ENCODE data around the gene KLHL36. TPM values are rescaled to one million over a fixed set of nuclear protein-coding genes. Genes with fewer than 3 reads are reported as not detected.

KLHL36 gene
- total RNA-seq, 1 experiment from 2014 or later = 36.7 TPM

DNA sequence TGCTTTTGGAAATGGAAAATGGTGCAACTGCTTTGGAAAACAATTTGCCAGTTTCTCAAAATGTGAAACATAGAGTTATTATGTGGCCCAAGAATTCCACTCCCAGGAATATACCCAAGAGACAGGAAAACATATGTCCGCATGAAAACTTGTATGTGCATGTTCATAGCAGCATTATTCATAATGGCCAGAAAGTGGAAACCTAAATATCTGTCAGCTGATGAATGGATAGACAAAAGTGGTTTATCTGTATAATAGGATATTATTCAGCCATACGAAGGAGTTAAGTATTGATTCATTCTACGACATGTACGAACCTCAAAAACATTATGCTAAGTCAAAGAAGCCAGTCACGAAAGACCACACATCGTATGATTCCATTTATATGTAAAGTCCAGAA is 22.8 kb upstream of the KLHL36 start:
- Histone ChIP-seq H4K8ac (replicated peaks; ENCODE audit: insufficient read length, low read depth, low read length) (no peak overlapping the region), H3K9ac (ENCODE audit: extremely low read depth, insufficient read length, low read length) (no peak overlapping the region), H3K23me2 (ENCODE audit: insufficient read length, low read depth, low read length, poor library complexity, severe bottlenecking) (no peaks in the 10 kb centered on the region), H2BK20ac (ENCODE audit: low read depth, low read length, poor library complexity, severe bottlenecking) (no peak overlapping the region), H3K27ac (ENCODE audit: insufficient read length, low read depth, low read length) (no peak overlapping the region), H4K20me1 (ENCODE audit: control insufficient read depth, insufficient read depth, insufficient read length) (no peaks in the 10 kb centered on the region), H3K4ac (ENCODE audit: low read depth, low read length) (no peak overlapping the region), H2BK12ac (ENCODE audit: insufficient read length, low read depth, low read length) (no peak overlapping the region), H3T11ph (ENCODE audit: low read length) (no peak overlapping the region), H3K18ac (ENCODE audit: insufficient read length, low read depth, low read length) (no peak overlapping the region), H4K5ac (ENCODE audit: insufficient read length, low read depth, low read length) (no peak overlapping the region), H3K23ac (ENCODE audit: insufficient read length, low read depth, low read length) (no peak overlapping the region), H3K4me2 (ENCODE audit: insufficient read depth, insufficient read length, low read length) (no peak overlapping the region), H2AK5ac (ENCODE audit: insufficient read length, low read length) (no peak overlapping the region), H2AFZ (ENCODE audit: low read length) (no peak overlapping the region), H4K91ac (ENCODE audit: insufficient read length, low read depth, low read length) (no peak overlapping the region), H2BK120ac (ENCODE audit: low read depth, low read length, poor library complexity, severe bottlenecking) (no peak overlapping the region), H2BK5ac (ENCODE audit: insufficient read length, low read length) (no peak overlapping the region), H2BK15ac (ENCODE audit: low read depth, low read length) (no peak overlapping the region), H3K14ac (ENCODE audit: insufficient read depth, low read length) (no peak overlapping the region), H3K79me1 (ENCODE audit: insufficient read depth, low read depth, low read length, poor library complexity, severe bottlenecking) (no peaks in the 10 kb centered on the region), H3K79me2 (ENCODE audit: insufficient read depth, low read length) (no peaks in the 10 kb centered on the region), H3K4me1 (ENCODE audit: insufficient read depth, low read length) (no peaks in the 10 kb centered on the region; the same call in 1 of the 2 replicates), H3K56ac (ENCODE audit: insufficient read length, low read depth, low read length) (no peak overlapping the region), H3K9me3 (ENCODE audit: control insufficient read depth, low read depth, low read length) (no peaks in the 10 kb centered on the region), H3K27me3 (ENCODE audit: insufficient read depth, low read length) (no peaks in the 10 kb centered on the region)
- no peak for DNase-seq
- TF ChIP-seq, protein P1, sequence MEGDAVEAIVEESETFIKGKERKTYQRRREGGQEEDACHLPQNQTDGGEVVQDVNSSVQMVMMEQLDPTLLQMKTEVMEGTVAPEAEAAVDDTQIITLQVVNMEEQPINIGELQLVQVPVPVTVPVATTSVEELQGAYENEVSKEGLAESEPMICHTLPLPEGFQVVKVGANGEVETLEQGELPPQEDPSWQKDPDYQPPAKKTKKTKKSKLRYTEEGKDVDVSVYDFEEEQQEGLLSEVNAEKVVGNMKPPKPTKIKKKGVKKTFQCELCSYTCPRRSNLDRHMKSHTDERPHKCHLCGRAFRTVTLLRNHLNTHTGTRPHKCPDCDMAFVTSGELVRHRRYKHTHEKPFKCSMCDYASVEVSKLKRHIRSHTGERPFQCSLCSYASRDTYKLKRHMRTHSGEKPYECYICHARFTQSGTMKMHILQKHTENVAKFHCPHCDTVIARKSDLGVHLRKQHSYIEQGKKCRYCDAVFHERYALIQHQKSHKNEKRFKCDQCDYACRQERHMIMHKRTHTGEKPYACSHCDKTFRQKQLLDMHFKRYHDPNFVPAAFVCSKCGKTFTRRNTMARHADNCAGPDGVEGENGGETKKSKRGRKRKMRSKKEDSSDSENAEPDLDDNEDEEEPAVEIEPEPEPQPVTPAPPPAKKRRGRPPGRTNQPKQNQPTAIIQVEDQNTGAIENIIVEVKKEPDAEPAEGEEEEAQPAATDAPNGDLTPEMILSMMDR (conservative IDR thresholded peaks at IDR 0.05) = no peak
- no peak overlapping the region for H3K4me3 Mint-ChIP-seq
- H3K27ac Mint-ChIP-seq = no peak overlapping the region
- WGBS (ENCODE audit: extremely low coverage, insufficient read length, low lambda C conversion rate) = no CpG with 5 or more reads among the region's 6 CpGs
- H3K4me1 Mint-ChIP-seq = peaks cover 15 to 23% of the 10 kb centered on the region in 2 experiments
- H3K27me3 Mint-ChIP-seq (ENCODE audit: low read depth) = no peaks in the 10 kb centered on the region
- H3K9me3 Mint-ChIP-seq = no peaks in the 10 kb centered on the region
- H3K36me3 Mint-ChIP-seq (ENCODE audit: insufficient read depth in 1 of 3, low read depth in 3 of 3) = no peaks in the 10 kb centered on the region
